ENCODE data around the gene INSIG1.

INSIG1 gene

GRCh38 chr7:155297517-155298287, at the start of gene INSIG1:
Gene INSIG1, plus strand, starts transcription at chr7:155297878. Its CDS starts 408 bp downstream, at chr7:155298286.
- Histone ChIP-seq H3K4me1 (ENCODE audit: insufficient read depth, low read length) (peaks cover 18% of the 10 kb centered on the region), H3K27me3 (ENCODE audit: control insufficient read depth in 1 of 2, insufficient read depth in 2 of 2, low read length in 2 of 2) (no peaks in the 10 kb centered on the region), H3K27ac (ENCODE audit: low read depth, low read length) (peak within 1 kb of the TSS; percentile 91), H3K9ac (ENCODE audit: low read length) (peak within 1 kb of the TSS; percentile 42), H3K9me3 (ENCODE audit: low read length) (no peaks in the 10 kb centered on the region), H3K36me3 (ENCODE audit: insufficient read depth, low read length) (no peaks in the 10 kb centered on the region), H3K4me3 (ENCODE audit: low read depth in 1 of 2, low read length in 2 of 2) (peak within 1 kb of the TSS; percentile 80 to 82)

- H3K4me1 ChIP-seq (ENCODE audit: insufficient read depth, low read length), result no peaks in the 10 kb centered on the region
- H3K9ac ChIP-seq (ENCODE audit: low read length), result no peak overlapping the region
- H3K27me3 ChIP-seq (ENCODE audit: control insufficient read depth in 1 of 2, insufficient read depth in 2 of 2, low read length in 2 of 2), result peaks cover 0 to 4% of the 10 kb centered on the region in 2 donors
- no peak overlapping the region for H3K4me3 ChIP-seq (ENCODE audit: low read depth in 1 of 2, low read length in 2 of 2)
- H3K9me3 ChIP-seq (ENCODE audit: low read length), result no peaks in the 10 kb centered on the region
- no peak overlapping the region for H3K27ac ChIP-seq (ENCODE audit: low read depth, low read length)
- no peaks in the 10 kb centered on the region for H3K36me3 ChIP-seq (ENCODE audit: insufficient read depth, low read length)
Measured at GRCh38 chr7:155248366-155248756, 49.3 kb upstream of the INSIG1 start.

GRCh38 chr7:155251831-155252230, 45.8 kb upstream of the INSIG1 start:
- Histone ChIP-seq H3K4me3 (ENCODE audit: low read depth in 1 of 2, low read length in 2 of 2) (no peak overlapping the region), H3K9me3 (ENCODE audit: low read length) (no peaks in the 10 kb centered on the region), H3K36me3 (ENCODE audit: insufficient read depth, low read length) (no peaks in the 10 kb centered on the region), H3K9ac (ENCODE audit: low read length) (no peak overlapping the region), H3K27ac (ENCODE audit: low read depth, low read length) (no peak overlapping the region), H3K4me1 (ENCODE audit: insufficient read depth, low read length) (no peaks in the 10 kb centered on the region), H3K27me3 (ENCODE audit: control insufficient read depth in 1 of 2, insufficient read depth in 2 of 2, low read length in 2 of 2) (peaks cover 0 to 4% of the 10 kb centered on the region in 2 donors)

- H3K4me1 ChIP-seq (ENCODE audit: insufficient read depth, low read length), result peaks cover 6% of the 10 kb centered on the region
Measured at GRCh38 chr7:155252444-155252887, 45.2 kb upstream of the INSIG1 start.

GRCh38 chr7:155252892-155253501, 44.7 kb upstream of the INSIG1 start:
- Histone ChIP-seq H3K4me1 (ENCODE audit: insufficient read depth, low read length) (peaks cover 6% of the 10 kb centered on the region), H3K9me3 (ENCODE audit: low read length) (no peaks in the 10 kb centered on the region), H3K4me3 (ENCODE audit: low read depth in 1 of 2, low read length in 2 of 2) (no peak overlapping the region), H3K9ac (ENCODE audit: low read length) (no peak overlapping the region), H3K27me3 (ENCODE audit: control insufficient read depth in 1 of 2, insufficient read depth in 2 of 2, low read length in 2 of 2) (peaks cover 0 to 4% of the 10 kb centered on the region in 2 donors), H3K27ac (ENCODE audit: low read depth, low read length) (no peak overlapping the region), H3K36me3 (ENCODE audit: insufficient read depth, low read length) (no peaks in the 10 kb centered on the region)

More at GRCh38 chr7:155252444-155252887, 45.2 kb upstream of the INSIG1 start:
- peaks cover 0 to 4% of the 10 kb centered on the region in 2 donors for H3K27me3 ChIP-seq (ENCODE audit: control insufficient read depth in 1 of 2, insufficient read depth in 2 of 2, low read length in 2 of 2)
- no peaks in the 10 kb centered on the region for H3K9me3 ChIP-seq (ENCODE audit: low read length)
- no peak overlapping the region for H3K9ac ChIP-seq (ENCODE audit: low read length)
- no peak overlapping the region for H3K4me3 ChIP-seq (ENCODE audit: low read depth in 1 of 2, low read length in 2 of 2)
- no peak overlapping the region for H3K27ac ChIP-seq (ENCODE audit: low read depth, low read length)
- no peaks in the 10 kb centered on the region for H3K36me3 ChIP-seq (ENCODE audit: insufficient read depth, low read length)

- no peak overlapping the region for H3K4me3 ChIP-seq (ENCODE audit: low read depth in 1 of 2, low read length in 2 of 2)
- peaks cover 6% of the 10 kb centered on the region for H3K4me1 ChIP-seq (ENCODE audit: insufficient read depth, low read length)
- no peak overlapping the region for H3K9ac ChIP-seq (ENCODE audit: low read length)
- no peak overlapping the region for H3K27ac ChIP-seq (ENCODE audit: low read depth, low read length)
- H3K27me3 ChIP-seq (ENCODE audit: control insufficient read depth in 1 of 2, insufficient read depth in 2 of 2, low read length in 2 of 2), result peaks cover 0 to 4% of the 10 kb centered on the region in 2 donors
- no peaks in the 10 kb centered on the region for H3K9me3 ChIP-seq (ENCODE audit: low read length)
- no peaks in the 10 kb centered on the region for H3K36me3 ChIP-seq (ENCODE audit: insufficient read depth, low read length)
Measured at GRCh38 chr7:155254018-155254417, 43.7 kb upstream of the INSIG1 start.

- Histone ChIP-seq H3K27ac (ENCODE audit: low read depth, low read length) (no peak overlapping the region), H3K27me3 (ENCODE audit: control insufficient read depth in 1 of 2, insufficient read depth in 2 of 2, low read length in 2 of 2) (peaks cover 0 to 4% of the 10 kb centered on the region in 2 donors), H3K4me3 (ENCODE audit: low read depth in 1 of 2, low read length in 2 of 2) (no peak overlapping the region), H3K9ac (ENCODE audit: low read length) (no peak overlapping the region), H3K36me3 (ENCODE audit: insufficient read depth, low read length) (no peaks in the 10 kb centered on the region), H3K4me1 (ENCODE audit: insufficient read depth, low read length) (peaks cover 6% of the 10 kb centered on the region), H3K9me3 (ENCODE audit: low read length) (no peaks in the 10 kb centered on the region)
Measured at GRCh38 chr7:155255071-155255470, 42.6 kb upstream of the INSIG1 start.

- peaks cover 0 to 4% of the 10 kb centered on the region in 2 donors for H3K27me3 ChIP-seq (ENCODE audit: control insufficient read depth in 1 of 2, insufficient read depth in 2 of 2, low read length in 2 of 2)
- H3K27ac ChIP-seq (ENCODE audit: low read depth, low read length), result no peak overlapping the region
- peaks cover 6% of the 10 kb centered on the region for H3K4me1 ChIP-seq (ENCODE audit: insufficient read depth, low read length)
- H3K4me3 ChIP-seq (ENCODE audit: low read depth in 1 of 2, low read length in 2 of 2), result no peak overlapping the region
- no peaks in the 10 kb centered on the region for H3K36me3 ChIP-seq (ENCODE audit: insufficient read depth, low read length)
- H3K9ac ChIP-seq (ENCODE audit: low read length), result no peak overlapping the region
- H3K9me3 ChIP-seq (ENCODE audit: low read length), result no peaks in the 10 kb centered on the region
Measured at GRCh38 chr7:155255621-155256020, 42.1 kb upstream of the INSIG1 start.

GRCh38 chr7:155256081-155256760, 41.5 kb upstream of the INSIG1 start:
- Histone ChIP-seq H3K9me3 (ENCODE audit: low read length) (no peaks in the 10 kb centered on the region), H3K27me3 (ENCODE audit: control insufficient read depth in 1 of 2, insufficient read depth in 2 of 2, low read length in 2 of 2) (peaks cover 0 to 4% of the 10 kb centered on the region in 2 donors), H3K27ac (ENCODE audit: low read depth, low read length) (no peak overlapping the region), H3K36me3 (ENCODE audit: insufficient read depth, low read length) (no peaks in the 10 kb centered on the region), H3K9ac (ENCODE audit: low read length) (no peak overlapping the region), H3K4me1 (ENCODE audit: insufficient read depth, low read length) (peaks cover 6% of the 10 kb centered on the region), H3K4me3 (ENCODE audit: low read depth in 1 of 2, low read length in 2 of 2) (no peak overlapping the region)

- no peak overlapping the region for H3K9ac ChIP-seq (ENCODE audit: low read length)
- H3K27me3 ChIP-seq (ENCODE audit: control insufficient read depth in 1 of 2, insufficient read depth in 2 of 2, low read length in 2 of 2), result peaks cover 0 to 4% of the 10 kb centered on the region in 2 donors
- peaks cover 6% of the 10 kb centered on the region for H3K4me1 ChIP-seq (ENCODE audit: insufficient read depth, low read length)
- H3K27ac ChIP-seq (ENCODE audit: low read depth, low read length), result no peak overlapping the region
- no peaks in the 10 kb centered on the region for H3K9me3 ChIP-seq (ENCODE audit: low read length)
- H3K36me3 ChIP-seq (ENCODE audit: insufficient read depth, low read length), result no peaks in the 10 kb centered on the region
- no peak overlapping the region for H3K4me3 ChIP-seq (ENCODE audit: low read depth in 1 of 2, low read length in 2 of 2)
Measured at GRCh38 chr7:155256761-155257481, 40.8 kb upstream of the INSIG1 start.

Data from muscle layer of colon (tissue), 2 donors.